ENCODE measurements around the gene CD2. TPM values are rescaled to one million over a fixed set of nuclear protein-coding genes. Genes with fewer than 3 reads are reported as not detected.

Gene CD2
- total RNA-seq, 2 donors from 2014 or later, result 0.57 to 1.3 TPM

- TF ChIP-seq POLR2AphosphoS5 (IDR thresholded peaks at IDR 0.05) (no peak), POLR2A (IDR thresholded peaks at IDR 0.05) (no peak)
- Histone ChIP-seq H3K9me3 (peaks cover 5% of the 10 kb centered on the region), H3K27ac (no peak overlapping the region), H3K36me3 (no peaks in the 10 kb centered on the region), H3K27me3 (replicated peaks; ENCODE audit: insufficient read depth) (no peaks in the 10 kb centered on the region), H3K4me1 (replicated peaks) (no peaks in the 10 kb centered on the region), H3K4me3 (no peak overlapping the region)
- WGBS, result 91% methylated on average over 2 of the region's 2 CpGs
- no peak for DNase-seq (ENCODE audit: low spot score)
- intact Hi-C loops (cut with DNase I), result no loop called here
These were observed 13.5 kb upstream of the CD2 start for GRCh38 chr1:116740746-116741145.

GRCh38 chr1:116741836-116742565 lies 12.2 kb upstream of the CD2 start:
- no peak for DNase-seq (ENCODE audit: low spot score)
- TF ChIP-seq POLR2AphosphoS5 (IDR thresholded peaks at IDR 0.05) (no peak), CTCF (IDR thresholded peaks at IDR 0.05) (no peak)
- H3K9me3 ChIP-seq, result peaks cover 5% of the 10 kb centered on the region
- H3K36me3 ChIP-seq, result no peaks in the 10 kb centered on the region
- H3K27me3 ChIP-seq (replicated peaks; ENCODE audit: insufficient read depth), result no peaks in the 10 kb centered on the region
- WGBS, result 96% methylated on average over 42 of the region's 42 CpGs
- H3K27ac ChIP-seq, result no peak overlapping the region
- intact Hi-C loops (cut with DNase I), result no loop called here
- H3K4me1 ChIP-seq (replicated peaks), result no peaks in the 10 kb centered on the region
- H3K4me3 ChIP-seq, result no peak overlapping the region

- Histone ChIP-seq H3K4me3 (no peak overlapping the region), H3K4me1 (replicated peaks) (no peaks in the 10 kb centered on the region), H3K9me3 (peaks cover 5% of the 10 kb centered on the region), H3K27me3 (replicated peaks; ENCODE audit: insufficient read depth) (no peaks in the 10 kb centered on the region), H3K27ac (no peak overlapping the region), H3K36me3 (no peaks in the 10 kb centered on the region)
- DNase-seq (ENCODE audit: low spot score), result no peak
- no peak for TF ChIP-seq POLR2AphosphoS5 (IDR thresholded peaks at IDR 0.05)
- TF ChIP-seq POLR2A (IDR thresholded peaks at IDR 0.05), result no peak
- no peak for TF ChIP-seq CTCF (IDR thresholded peaks at IDR 0.05)
- WGBS, result 99% methylated on average over 4 of the region's 4 CpGs
- intact Hi-C loops (cut with DNase I), result no loop called here
These were observed 10.7 kb upstream of the CD2 start for GRCh38 chr1:116743535-116743934.

GRCh38 chr1:116748272-116748671 lies 6.0 kb upstream of the CD2 start:
- Histone ChIP-seq H3K36me3 (no peaks in the 10 kb centered on the region), H3K9me3 (peaks cover 5% of the 10 kb centered on the region), H3K27me3 (replicated peaks; ENCODE audit: insufficient read depth) (no peaks in the 10 kb centered on the region), H3K4me3 (no peak overlapping the region), H3K4me1 (replicated peaks) (no peaks in the 10 kb centered on the region), H3K27ac (no peak overlapping the region)
- intact Hi-C loops (cut with DNase I), result no loop called here
- DNase-seq (ENCODE audit: low spot score), result no peak
- TF ChIP-seq CTCF (IDR thresholded peaks at IDR 0.05), result no peak
- no peak for TF ChIP-seq POLR2AphosphoS5 (IDR thresholded peaks at IDR 0.05)
- 90% methylated on average over 3 of the region's 3 CpGs for WGBS

- intact Hi-C loops (cut with DNase I), result no loop called here
- DNase-seq (ENCODE audit: low spot score), result no peak
- Histone ChIP-seq H3K27me3 (replicated peaks; ENCODE audit: insufficient read depth) (no peaks in the 10 kb centered on the region), H3K4me1 (replicated peaks) (no peaks in the 10 kb centered on the region), H3K4me3 (no peak overlapping the region), H3K27ac (no peak overlapping the region), H3K9me3 (no peaks in the 10 kb centered on the region), H3K36me3 (no peaks in the 10 kb centered on the region)
- TF ChIP-seq CTCF (IDR thresholded peaks at IDR 0.05) (no peak), POLR2A (IDR thresholded peaks at IDR 0.05) (no peak), POLR2AphosphoS5 (IDR thresholded peaks at IDR 0.05) (no peak)
- WGBS, result 80% methylated on average over 4 of the region's 4 CpGs
These were observed 3.1 kb upstream of the CD2 start for GRCh38 chr1:116751146-116751545.
